ENCODE measurements around the gene PDE11A.

DNA sequence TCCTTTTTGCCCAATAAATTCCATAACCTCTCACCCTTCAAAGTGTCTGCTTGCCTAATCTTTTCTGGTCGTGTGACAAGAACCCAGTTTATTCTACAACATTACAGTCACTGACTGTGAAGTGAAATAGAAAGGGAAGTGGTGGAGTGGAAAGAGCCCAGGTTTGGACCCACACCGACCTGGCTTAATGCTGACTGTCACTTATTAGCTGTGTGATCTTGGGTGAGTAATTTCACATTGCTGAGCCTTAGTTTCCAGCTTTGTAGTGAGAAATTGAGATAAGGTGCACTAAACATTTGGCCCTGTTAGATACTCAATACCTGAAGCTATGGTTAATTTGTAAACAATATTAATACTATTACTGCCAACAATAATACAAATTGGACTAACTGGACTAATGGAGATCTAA is 388.9 kb downstream of the PDE11A start:
- TF ChIP-seq EZH2phosphoT487 (IDR thresholded peaks at IDR 0.05; ENCODE audit: insufficient read depth, low read depth) = no peak
- TF ChIP-seq EZH2 (IDR thresholded peaks at IDR 0.05; ENCODE audit: insufficient read depth, poor library complexity, severe bottlenecking) = no peak

All from GM23248 (cell line).